LNCaP clone FGC (cell line): ENCODE measurements around the gene CFD.

ENCODE experiments used
- DNase-seq: peaks from one replicate; pipeline ENCODE4 v3.0.0-alpha.2; 2011; ENCODE audit warnings: low read depth
- H3K4me3 ChIP-seq: 2 replicates; pipeline ENCODE4 v1.5.1; 2011; ENCODE audit warnings: mild to moderate bottlenecking, low read depth, low read length, control low read depth
- TF ChIP-seq, protein P1 (sequence below): IDR thresholded peaks from 2 replicates; pipeline ENCODE4 v1.5.1; 2012; ENCODE audit warnings: mild to moderate bottlenecking; ENCODE audit not compliant: control insufficient read depth, insufficient read depth; ENCODE audit errors: extremely low read depth

CFD gene

GRCh38 chr19:901216-902092, 42.0 kb downstream of the CFD start:
- no peak for DNase-seq
- TF ChIP-seq, protein P1, sequence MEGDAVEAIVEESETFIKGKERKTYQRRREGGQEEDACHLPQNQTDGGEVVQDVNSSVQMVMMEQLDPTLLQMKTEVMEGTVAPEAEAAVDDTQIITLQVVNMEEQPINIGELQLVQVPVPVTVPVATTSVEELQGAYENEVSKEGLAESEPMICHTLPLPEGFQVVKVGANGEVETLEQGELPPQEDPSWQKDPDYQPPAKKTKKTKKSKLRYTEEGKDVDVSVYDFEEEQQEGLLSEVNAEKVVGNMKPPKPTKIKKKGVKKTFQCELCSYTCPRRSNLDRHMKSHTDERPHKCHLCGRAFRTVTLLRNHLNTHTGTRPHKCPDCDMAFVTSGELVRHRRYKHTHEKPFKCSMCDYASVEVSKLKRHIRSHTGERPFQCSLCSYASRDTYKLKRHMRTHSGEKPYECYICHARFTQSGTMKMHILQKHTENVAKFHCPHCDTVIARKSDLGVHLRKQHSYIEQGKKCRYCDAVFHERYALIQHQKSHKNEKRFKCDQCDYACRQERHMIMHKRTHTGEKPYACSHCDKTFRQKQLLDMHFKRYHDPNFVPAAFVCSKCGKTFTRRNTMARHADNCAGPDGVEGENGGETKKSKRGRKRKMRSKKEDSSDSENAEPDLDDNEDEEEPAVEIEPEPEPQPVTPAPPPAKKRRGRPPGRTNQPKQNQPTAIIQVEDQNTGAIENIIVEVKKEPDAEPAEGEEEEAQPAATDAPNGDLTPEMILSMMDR = no peak

GRCh38 chr19:902093-902370, 42.6 kb downstream of the CFD start:
- no peak overlapping the region for H3K4me3 ChIP-seq
- TF ChIP-seq, protein P1 = no peak
- no peak for DNase-seq

More at GRCh38 chr19:901216-902092, 42.0 kb downstream of the CFD start:
- H3K4me3 ChIP-seq = no peak overlapping the region

- DNase-seq = no peak
- H3K4me3 ChIP-seq = no peak overlapping the region
- TF ChIP-seq, protein P1 = no peak
These were observed 43.2 kb downstream of the CFD start for GRCh38 chr19:902446-903226.

DNA sequence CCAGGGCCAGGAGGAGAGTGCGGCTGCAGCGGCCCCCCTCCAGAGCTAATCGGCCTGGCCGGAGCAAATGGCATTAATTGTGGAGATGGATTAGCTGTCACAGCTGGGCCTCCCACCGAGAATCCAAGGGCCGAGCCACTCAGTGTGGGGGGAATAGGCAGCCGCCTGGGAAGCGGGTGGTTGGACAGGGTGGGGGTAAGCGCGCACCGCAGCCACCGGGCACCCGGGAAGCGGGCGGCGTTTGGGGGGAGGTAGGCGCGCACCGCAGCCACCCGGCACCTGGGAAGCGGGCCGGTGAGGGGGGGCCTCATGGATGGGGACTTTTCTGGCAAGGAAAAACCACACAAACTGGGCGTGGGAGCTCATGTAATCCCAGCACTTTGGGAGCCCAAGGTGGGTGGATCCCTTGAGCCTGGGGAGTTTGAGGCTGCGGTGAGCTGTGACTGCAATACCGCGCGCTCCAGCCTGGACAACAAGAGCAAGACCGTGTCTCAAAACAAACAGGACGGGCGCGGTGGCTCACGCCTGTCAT, 43.9 kb downstream of the CFD start:
- TF ChIP-seq, protein P1 = no peak
- no peak overlapping the region for H3K4me3 ChIP-seq
- DNase-seq = no peak

DNA sequence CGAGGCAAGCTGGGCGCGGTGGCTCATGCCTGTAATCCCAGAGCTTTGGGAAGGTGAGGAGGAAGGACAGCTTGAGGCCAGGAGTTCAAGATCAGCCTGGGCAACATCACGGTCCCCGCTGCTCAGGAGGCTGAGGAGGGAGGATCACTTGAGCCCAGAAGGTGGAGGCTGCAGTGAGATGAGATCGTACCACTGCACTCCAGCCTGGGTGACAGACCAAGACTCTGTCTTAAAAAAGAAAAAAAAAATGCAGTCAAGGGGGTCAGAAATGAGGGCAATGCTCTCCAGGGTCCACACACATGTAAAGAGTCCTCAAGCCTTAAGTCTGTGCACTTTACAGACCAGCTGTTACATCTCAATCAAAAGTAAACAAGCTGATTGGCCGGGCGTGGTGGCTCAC, 45.1 kb downstream of the CFD start:
- no peak overlapping the region for H3K4me3 ChIP-seq
- DNase-seq = no peak
- TF ChIP-seq, protein P1 = no peak

DNA sequence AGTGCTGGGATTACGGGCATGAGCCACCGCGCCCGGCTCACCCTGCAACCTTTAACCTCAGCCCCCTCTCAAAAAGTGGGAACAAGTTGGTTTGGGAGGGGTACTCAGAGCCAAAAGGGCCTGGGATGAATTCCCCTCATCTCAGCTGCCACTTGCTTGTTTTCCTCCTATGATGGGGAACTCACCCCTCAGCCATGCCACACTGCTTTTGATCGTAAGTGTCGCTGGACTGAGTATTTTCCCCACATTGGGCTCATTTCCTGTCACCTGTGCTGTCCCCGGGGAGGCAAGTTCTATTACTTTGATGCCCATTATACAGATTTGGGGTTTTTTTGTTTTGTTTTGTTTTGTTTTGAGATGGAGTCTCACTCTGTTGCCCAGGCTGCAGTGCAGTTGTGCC, 47.0 kb downstream of the CFD start:
- no peak overlapping the region for H3K4me3 ChIP-seq
- no peak for DNase-seq
- TF ChIP-seq, protein P1 = no peak
